Astrocyte (in vitro differentiated cells and primary cell): ENCODE results near the gene CSAG3.
"Not testable (repeated sequence)": the region's sequence is repeated elsewhere in the genome, so short reads cannot be mapped to it uniquely, and the experiment has no call there.

Experiments
- CTCF ChIP-seq: IDR thresholded peaks from 2 replicates; pipeline ENCODE4 v1.5.1; 2011; ENCODE audit warnings: low read depth, mild to moderate bottlenecking, inconsistent platforms, low read length, moderate library complexity; ENCODE audit not compliant: insufficient read depth
- EZH2 ChIP-seq: IDR thresholded peaks from 2 replicates; pipeline ENCODE4 v1.6.1; 2012; ENCODE audit warnings: mild to moderate bottlenecking, low read length, inconsistent platforms; ENCODE audit not compliant: insufficient read depth

GRCh38 chrX:152758918-152759317, at the start of gene CSAG3:
- TF ChIP-seq CTCF, EZH2: not testable (repeated sequence)
